KMS-11 (cell line): ENCODE data around the gene DSCAML1.

Experiments
- H2AFZ ChIP-seq: fragments of 200-600 bp; sonication (generic); 2 replicates; pipeline ENCODE4 v1.6.1; 2016; ENCODE audit warnings: antibody characterized with exemption, mixed run types, low read depth
- H3K27ac ChIP-seq: fragments of 200-600 bp; sonication (generic); 2 replicates; pipeline ENCODE4 v1.6.1; 2016; ENCODE audit warnings: mild to moderate bottlenecking, mixed run types
- H3K27me3 ChIP-seq: fragments of 200-600 bp; sonication (generic); 2 replicates; pipeline ENCODE4 v1.6.1; 2017; ENCODE audit warnings: mild to moderate bottlenecking, low read depth, mixed run types, moderate library complexity; ENCODE audit not compliant: insufficient read depth
- H3K36me3 ChIP-seq: fragments of 200-600 bp; sonication (generic); 2 replicates; pipeline ENCODE4 v1.6.1; 2017; ENCODE audit warnings: mild to moderate bottlenecking, mixed run types; ENCODE audit not compliant: insufficient read depth
- H3K4me1 ChIP-seq: fragments of 200-600 bp; sonication (generic); 2 replicates; pipeline ENCODE4 v1.6.1; 2016; ENCODE audit warnings: mild to moderate bottlenecking, low read depth, mixed run types; ENCODE audit not compliant: poor library complexity, severe bottlenecking
- H3K4me2 ChIP-seq: fragments of 200-600 bp; sonication (generic); 2 replicates; pipeline ENCODE4 v1.7.0; 2016; ENCODE audit warnings: mild to moderate bottlenecking, mixed run types
- H3K4me3 ChIP-seq: fragments of 200-600 bp; sonication (generic); IDR thresholded peaks from 2 replicates; pipeline ENCODE4 v1.6.1; 2017; ENCODE audit warnings: low read depth, low read length, mixed read lengths; ENCODE audit not compliant: insufficient read depth
- H3K79me2 ChIP-seq: fragments of 200-600 bp; sonication (generic); 2 replicates; pipeline ENCODE4 v1.6.1; 2016; ENCODE audit warnings: low read depth, mixed run types; ENCODE audit not compliant: insufficient read depth
- H3K9ac ChIP-seq: fragments of 200-600 bp; sonication (generic); 2 replicates; pipeline ENCODE4 v1.6.1; 2016; ENCODE audit warnings: mild to moderate bottlenecking, mixed run types
- H4K20me1 ChIP-seq: fragments of 200-600 bp; sonication (generic); 2 replicates; pipeline ENCODE4 v1.6.1; 2016; ENCODE audit warnings: mild to moderate bottlenecking, mixed run types; ENCODE audit not compliant: insufficient read depth
- TF ChIP-seq, protein P1 (sequence below): fragments of 200-600 bp; sonication (generic); conservative IDR thresholded peaks from 2 replicates; pipeline ENCODE4 v1.6.1; 2017; ENCODE audit warnings: low read depth, mild to moderate bottlenecking, antibody characterized with exemption, low read length, moderate library complexity, mixed read lengths

The DSCAML1 gene

DNA sequence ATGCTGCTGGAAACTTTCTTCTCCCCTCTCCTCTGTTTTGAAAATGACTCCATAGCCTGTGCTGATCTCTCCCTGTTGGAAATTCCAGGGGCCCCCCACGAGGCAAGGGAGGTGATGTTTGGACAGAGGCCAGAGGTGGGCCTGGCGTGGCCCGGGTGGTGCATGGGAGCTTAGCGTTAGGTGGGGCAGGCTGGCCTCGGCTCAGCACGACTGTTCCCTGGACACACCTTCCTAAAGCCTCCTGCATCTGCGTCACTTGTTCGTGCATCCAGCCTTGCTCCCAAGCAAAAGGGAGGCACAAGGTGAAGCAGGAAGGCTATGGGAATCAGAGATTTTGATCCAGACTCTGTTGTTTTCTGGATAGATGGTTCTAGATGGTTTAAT, 334.2 kb downstream of the DSCAML1 start:
- no peaks in the 10 kb centered on the region for H3K36me3 ChIP-seq
- H4K20me1 ChIP-seq = no peaks in the 10 kb centered on the region
- no peak overlapping the region for H3K9ac ChIP-seq
- TF ChIP-seq, protein P1, sequence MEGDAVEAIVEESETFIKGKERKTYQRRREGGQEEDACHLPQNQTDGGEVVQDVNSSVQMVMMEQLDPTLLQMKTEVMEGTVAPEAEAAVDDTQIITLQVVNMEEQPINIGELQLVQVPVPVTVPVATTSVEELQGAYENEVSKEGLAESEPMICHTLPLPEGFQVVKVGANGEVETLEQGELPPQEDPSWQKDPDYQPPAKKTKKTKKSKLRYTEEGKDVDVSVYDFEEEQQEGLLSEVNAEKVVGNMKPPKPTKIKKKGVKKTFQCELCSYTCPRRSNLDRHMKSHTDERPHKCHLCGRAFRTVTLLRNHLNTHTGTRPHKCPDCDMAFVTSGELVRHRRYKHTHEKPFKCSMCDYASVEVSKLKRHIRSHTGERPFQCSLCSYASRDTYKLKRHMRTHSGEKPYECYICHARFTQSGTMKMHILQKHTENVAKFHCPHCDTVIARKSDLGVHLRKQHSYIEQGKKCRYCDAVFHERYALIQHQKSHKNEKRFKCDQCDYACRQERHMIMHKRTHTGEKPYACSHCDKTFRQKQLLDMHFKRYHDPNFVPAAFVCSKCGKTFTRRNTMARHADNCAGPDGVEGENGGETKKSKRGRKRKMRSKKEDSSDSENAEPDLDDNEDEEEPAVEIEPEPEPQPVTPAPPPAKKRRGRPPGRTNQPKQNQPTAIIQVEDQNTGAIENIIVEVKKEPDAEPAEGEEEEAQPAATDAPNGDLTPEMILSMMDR = no peak
- no peak overlapping the region for H2AFZ ChIP-seq
- no peak overlapping the region for H3K4me2 ChIP-seq
- H3K27ac ChIP-seq = no peak overlapping the region
- no peak overlapping the region for H3K4me3 ChIP-seq
- no peaks in the 10 kb centered on the region for H3K27me3 ChIP-seq
- no peaks in the 10 kb centered on the region for H3K79me2 ChIP-seq
- no peaks in the 10 kb centered on the region for H3K4me1 ChIP-seq

DNA sequence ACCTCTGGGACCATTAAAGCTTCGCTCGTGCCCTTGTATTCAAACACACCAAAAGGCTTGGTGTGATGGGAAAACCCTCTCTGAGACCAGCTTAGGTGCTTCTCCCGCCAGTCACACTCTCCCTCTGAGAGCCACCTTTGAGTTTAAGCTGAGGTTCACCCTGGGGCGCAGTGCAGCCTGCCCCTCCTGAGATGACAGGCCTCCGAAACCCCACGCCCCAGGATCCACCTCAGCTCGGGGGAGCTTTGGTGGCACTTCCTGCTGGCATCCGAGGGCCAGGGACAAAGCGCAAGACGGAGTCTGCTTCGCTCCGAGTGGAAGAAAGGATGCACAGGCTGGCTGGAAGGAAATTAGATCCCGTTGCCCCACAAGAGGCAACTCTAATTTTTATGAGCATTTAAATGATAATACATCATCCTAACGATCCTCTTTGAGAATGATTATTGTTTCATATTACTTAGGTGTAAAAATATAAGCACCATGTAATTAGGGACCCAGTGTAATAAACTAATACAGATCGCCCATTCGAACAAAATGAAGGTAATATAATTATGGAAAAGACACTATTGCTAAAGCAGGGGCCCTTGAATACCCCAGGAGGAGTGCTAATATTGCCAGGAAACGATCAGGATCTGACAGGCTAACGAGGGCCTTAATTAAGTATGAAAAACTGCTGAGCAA, 334.7 kb downstream of the DSCAML1 start:
- H4K20me1 ChIP-seq = no peaks in the 10 kb centered on the region
- H3K4me3 ChIP-seq = no peak overlapping the region
- no peaks in the 10 kb centered on the region for H3K4me1 ChIP-seq
- no peak overlapping the region for H2AFZ ChIP-seq
- no peaks in the 10 kb centered on the region for H3K27me3 ChIP-seq
- TF ChIP-seq, protein P1 = no peak
- no peaks in the 10 kb centered on the region for H3K79me2 ChIP-seq
- H3K27ac ChIP-seq = no peak overlapping the region
- H3K4me2 ChIP-seq = no peak overlapping the region
- H3K9ac ChIP-seq = no peak overlapping the region
- H3K36me3 ChIP-seq = no peaks in the 10 kb centered on the region

DNA sequence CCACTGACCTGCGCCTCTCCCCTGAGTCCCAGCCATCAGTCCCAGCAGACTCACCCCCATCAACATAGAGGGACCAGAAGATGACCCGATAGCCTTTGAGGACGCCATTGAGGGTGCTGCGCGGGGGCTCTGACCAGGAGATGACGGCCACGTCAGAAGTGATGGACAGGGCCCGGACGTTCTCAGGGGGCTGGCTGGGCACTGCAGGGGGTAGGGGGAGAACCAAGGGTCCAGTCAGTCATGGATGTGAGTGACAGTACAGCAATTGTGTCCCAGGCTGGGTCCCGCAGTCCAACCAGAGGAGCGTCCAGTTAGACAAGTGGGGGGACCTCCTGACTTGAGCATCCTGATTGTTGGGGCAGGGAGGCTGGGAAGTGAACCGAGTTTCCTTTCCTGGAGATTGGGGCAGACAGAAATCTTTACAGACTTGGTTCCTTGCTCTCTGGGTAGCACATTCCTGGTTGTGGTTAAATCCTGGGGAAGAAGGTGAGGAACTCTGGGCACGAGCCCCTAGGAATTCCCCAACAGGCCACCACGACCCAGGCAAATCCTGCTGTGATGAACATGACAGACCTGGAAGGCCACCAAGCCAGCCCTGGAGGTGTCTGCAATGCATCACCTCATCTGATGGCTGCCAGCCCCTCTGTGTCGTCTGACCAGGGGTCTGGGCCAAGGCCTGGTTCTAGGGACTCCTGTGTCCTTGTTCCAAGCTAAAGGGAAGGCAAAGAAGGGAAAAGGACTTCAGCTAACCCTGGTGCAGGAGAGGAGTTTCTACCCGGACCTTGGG, 335.4 kb downstream of the DSCAML1 start:
- Histone ChIP-seq H3K4me3 (no peak overlapping the region), H3K27me3 (no peaks in the 10 kb centered on the region), H3K4me2 (no peak overlapping the region), H4K20me1 (no peaks in the 10 kb centered on the region), H3K9ac (no peak overlapping the region), H2AFZ (no peak overlapping the region), H3K27ac (no peak overlapping the region), H3K79me2 (no peaks in the 10 kb centered on the region), H3K4me1 (no peaks in the 10 kb centered on the region), H3K36me3 (no peaks in the 10 kb centered on the region)
- TF ChIP-seq, protein P1 = no peak

DNA sequence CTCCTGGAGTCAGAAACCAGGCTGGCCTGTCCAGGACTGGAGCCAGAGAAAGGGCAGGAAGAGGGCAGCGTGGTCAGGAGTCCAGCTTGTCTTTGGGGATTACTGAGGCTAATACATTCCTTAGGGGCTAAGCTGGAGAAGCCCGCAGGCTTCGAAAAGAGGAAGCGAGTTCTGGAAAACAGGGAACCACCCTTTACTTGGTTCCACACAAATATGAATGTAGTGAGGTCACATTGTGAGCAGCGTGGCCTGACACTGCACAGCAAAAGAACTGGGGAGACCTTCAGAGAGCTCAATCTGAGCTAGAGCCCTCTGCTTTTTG, 337.1 kb downstream of the DSCAML1 start:
- Histone ChIP-seq H4K20me1 (no peaks in the 10 kb centered on the region), H3K27me3 (no peaks in the 10 kb centered on the region), H3K4me2 (no peak overlapping the region), H3K9ac (no peak overlapping the region), H3K36me3 (no peaks in the 10 kb centered on the region), H3K4me3 (no peak overlapping the region), H3K4me1 (no peaks in the 10 kb centered on the region), H3K79me2 (no peaks in the 10 kb centered on the region), H3K27ac (no peak overlapping the region), H2AFZ (no peak overlapping the region)
- TF ChIP-seq, protein P1 = no peak
